ENCODE results near the gene FXYD5. TPM values are rescaled to one million over a fixed set of nuclear protein-coding genes. Genes with fewer than 3 reads are reported as not detected.

Gene FXYD5
- total RNA-seq (100 to 1,000 TPM in 1 of 5 donors, 10 to 100 TPM in 4; 10.3 to 118 (median 19.2) TPM), polyA plus RNA-seq (10 to 100 TPM; 37.9 to 81.1 (median 55.0) TPM)
- long read RNA-seq, donor 1, partial matches to known transcripts = 0 of 8 reads
- long read RNA-seq, donor 1, other reads (novel, unspliced or antisense) = 0 of 8 reads
- long read RNA-seq, donor 2, transcript FXYD5-204 (9 exons, 872 nt) = major isoform, 15 of 20 reads
- long read RNA-seq, donor 2, partial matches to known transcripts = 0 of 20 reads
- long read RNA-seq, donor 2, other reads (novel, unspliced or antisense) = 0 of 20 reads
- long read RNA-seq, donor 3, transcript FXYD5-204 (9 exons, 872 nt) = major isoform, 14 of 18 reads
- long read RNA-seq, donor 3, partial matches to known transcripts = 0 of 18 reads
- long read RNA-seq, donor 3, other reads (novel, unspliced or antisense) = 0 of 18 reads
- long read RNA-seq, donor 4, partial matches to known transcripts = 0 of 3 reads
- long read RNA-seq, donor 4, other reads (novel, unspliced or antisense) = 0 of 3 reads
- long read RNA-seq, donor 5, transcript FXYD5-204 (9 exons, 872 nt) = major isoform, 18 of 21 reads
- long read RNA-seq, donor 5, partial matches to known transcripts = 0 of 21 reads
- long read RNA-seq, donor 5, other reads (novel, unspliced or antisense) = 0 of 21 reads
- long read RNA-seq, donor 6, transcript FXYD5-201 (8 exons, 1,580 nt) = minor isoform, 5 of 69 reads
- long read RNA-seq, donor 6, transcript FXYD5-202 (4 exons, 632 nt) = minor isoform, 5 of 69 reads
- long read RNA-seq, donor 6, transcript FXYD5-204 (9 exons, 872 nt) = major isoform, 37 of 69 reads
- long read RNA-seq, donor 6, partial matches to known transcripts = 20 of 69 reads
- long read RNA-seq, donor 6, other reads (novel, unspliced or antisense) = 0 of 69 reads
- long read RNA-seq, donor 7, transcript FXYD5-204 (9 exons, 872 nt) = major isoform, 20 of 58 reads
- long read RNA-seq, donor 7, transcript FXYD5-201 (8 exons, 1,580 nt) = minor isoform, 5 of 58 reads
- long read RNA-seq, donor 7, partial matches to known transcripts = 32 of 58 reads
- long read RNA-seq, donor 7, other reads (novel, unspliced or antisense) = 0 of 58 reads
- long read RNA-seq, donor 8, transcript FXYD5-204 (9 exons, 872 nt) = major isoform, 25 of 44 reads
- long read RNA-seq, donor 8, partial matches to known transcripts = 14 of 44 reads
- long read RNA-seq, donor 8, other reads (novel, unspliced or antisense) = 0 of 44 reads
- long read RNA-seq, donor 9, transcript FXYD5-201 (8 exons, 1,580 nt) = minor isoform, 6 of 40 reads
- long read RNA-seq, donor 9, transcript FXYD5-204 (9 exons, 872 nt) = major isoform, 12 of 40 reads
- long read RNA-seq, donor 9, partial matches to known transcripts = 21 of 40 reads
- long read RNA-seq, donor 9, other reads (novel, unspliced or antisense) = 0 of 40 reads
- long read RNA-seq, donor 10, partial matches to known transcripts = 0 of 7 reads
- long read RNA-seq, donor 10, other reads (novel, unspliced or antisense) = 0 of 7 reads

- peaks cover 19 to 34% (median 26%) of the 10 kb centered on the region in 4 donors for H3K4me1 ChIP-seq
- H3K27ac ChIP-seq = peak within 1 kb of the TSS; percentile 63 to 90 (median 85)
- peaks cover 7 to 28% (median 25%) of the 10 kb centered on the region in 4 donors for H3K36me3 ChIP-seq
- 1 to 2% (median 1%) methylated on average over 42 to 49 of the region's 49 CpGs for WGBS, 5 donors
- H3K27me3 ChIP-seq = peaks cover 0 to 58% (median 9%) of the 10 kb centered on the region in 3 donors
- peak within 1 kb of the TSS; percentile 54 to 82 (median 70) for H3K4me3 ChIP-seq
- intact Hi-C loops (cut with DNase I; ENCODE audit: low total_unique reads) = no loop called here
- H3K9me3 ChIP-seq = no peaks in the 10 kb centered on the region
- peak; percentile 68 to 87 for DNase-seq
- TF ChIP-seq EP300 (IDR thresholded peaks at IDR 0.05) (no peak), CTCF (IDR thresholded peaks at IDR 0.05) (no peak), POLR2AphosphoS5 (IDR thresholded peaks at IDR 0.05) (peak in 2 of 3 donors; percentile 6 to 46), POLR2A (IDR thresholded peaks at IDR 0.05) (no peak)
Observed at GRCh38 chr19:35154525-35155406, at the start of gene FXYD5. FXYD5 (plus strand) TSS chr19:35154735; CDS start chr19:35155551, 816 bp downstream.

GRCh38 chr19:35105047-35105410, 49.5 kb upstream of the FXYD5 start:
- Histone ChIP-seq H3K27me3 (peaks cover 0 to 5% (median 0%) of the 10 kb centered on the region in 3 donors), H3K9me3 (no peaks in the 10 kb centered on the region), H3K4me3 (no peak overlapping the region), H3K27ac (no peak overlapping the region), H3K4me1 (peaks cover 0 to 18% (median 10%) of the 10 kb centered on the region in 4 donors), H3K36me3 (no peaks in the 10 kb centered on the region)
- no peak for TF ChIP-seq CTCF (IDR thresholded peaks at IDR 0.05)
- no peak for TF ChIP-seq POLR2A (IDR thresholded peaks at IDR 0.05)
- no peak for TF ChIP-seq EP300 (IDR thresholded peaks at IDR 0.05)
- no peak for TF ChIP-seq POLR2AphosphoS5 (IDR thresholded peaks at IDR 0.05)
- no peak for DNase-seq
- 92 to 99% (median 96%) methylated on average over 6 of the region's 6 CpGs for WGBS, 5 donors
- intact Hi-C loops (cut with DNase I; ENCODE audit: low total_unique reads) = no loop called here

- Histone ChIP-seq H3K27ac (peak overlapping the region in 2 of 5 donors; percentile 70 to 72), H3K9me3 (no peaks in the 10 kb centered on the region), H3K4me3 (no peak overlapping the region), H3K36me3 (no peaks in the 10 kb centered on the region), H3K4me1 (peaks cover 0 to 18% (median 10%) of the 10 kb centered on the region in 4 donors), H3K27me3 (peaks cover 0 to 5% (median 0%) of the 10 kb centered on the region in 3 donors)
- intact Hi-C loops (cut with DNase I; ENCODE audit: low total_unique reads) = no loop called here
- no peak for DNase-seq
- 78 to 92% (median 87%) methylated on average over 27 to 30 of the region's 30 CpGs for WGBS, 5 donors
- TF ChIP-seq POLR2A (IDR thresholded peaks at IDR 0.05) (no peak), POLR2AphosphoS5 (IDR thresholded peaks at IDR 0.05) (no peak), CTCF (IDR thresholded peaks at IDR 0.05) (no peak), EP300 (IDR thresholded peaks at IDR 0.05) (no peak)
Observed at GRCh38 chr19:35105411-35106290, 48.9 kb upstream of the FXYD5 start.

All from stomach (tissue), 19 donors.